Measurements from ENCODE around the gene IFRD2.
A peak's percentile ranks its signal among the peaks of the same experiment; 100 is the strongest.
"Not testable (repeated sequence)": the region's sequence is repeated elsewhere in the genome, so short reads cannot be mapped to it uniquely, and the experiment has no call there.

Gene IFRD2

GRCh38 chr3:50272911-50273688 lies 19.1 kb downstream of the IFRD2 start:
- H3K4me1 Mint-ChIP-seq (ENCODE audit: low read depth), result peaks cover 31% of the 10 kb centered on the region
- DNase-seq, result peak; percentile 95
- peak overlapping the region; percentile 63 for H3K4me3 Mint-ChIP-seq
- peak overlapping the region; percentile 70 for H3K27ac Mint-ChIP-seq
- no peaks in the 10 kb centered on the region for H3K36me3 Mint-ChIP-seq (ENCODE audit: low read depth)
- peaks cover 49% of the 10 kb centered on the region for H3K27me3 Mint-ChIP-seq
- no peaks in the 10 kb centered on the region for H3K9me3 Mint-ChIP-seq

GRCh38 chr3:50272538-50272910 lies 19.7 kb downstream of the IFRD2 start:
- H3K36me3 Mint-ChIP-seq (ENCODE audit: low read depth); H3K9me3 Mint-ChIP-seq; DNase-seq; H3K27ac Mint-ChIP-seq; H3K4me3 Mint-ChIP-seq: not testable (repeated sequence)
- Mint-ChIP-seq H3K27me3 (peaks cover 47% of the 10 kb centered on the region), H3K4me1 (ENCODE audit: low read depth) (peaks cover 31% of the 10 kb centered on the region)

GRCh38 chr3:50271314-50271936 lies 20.8 kb downstream of the IFRD2 start:
- H3K36me3 Mint-ChIP-seq (ENCODE audit: low read depth), result no peaks in the 10 kb centered on the region
- no peak overlapping the region for H3K4me3 Mint-ChIP-seq
- peaks cover 49% of the 10 kb centered on the region for H3K27me3 Mint-ChIP-seq
- no peak for DNase-seq
- H3K27ac Mint-ChIP-seq, result no peak overlapping the region
- peaks cover 31% of the 10 kb centered on the region for H3K4me1 Mint-ChIP-seq (ENCODE audit: low read depth)
- H3K9me3 Mint-ChIP-seq, result no peaks in the 10 kb centered on the region

- no peak for DNase-seq
- peaks cover 47% of the 10 kb centered on the region for H3K27me3 Mint-ChIP-seq
- H3K36me3 Mint-ChIP-seq (ENCODE audit: low read depth), result no peaks in the 10 kb centered on the region
- no peaks in the 10 kb centered on the region for H3K9me3 Mint-ChIP-seq
- no peak overlapping the region for H3K4me3 Mint-ChIP-seq
- H3K4me1 Mint-ChIP-seq (ENCODE audit: low read depth), result peaks cover 26% of the 10 kb centered on the region
- peak overlapping the region; percentile 14 for H3K27ac Mint-ChIP-seq
Measured at GRCh38 chr3:50270422-50271224, 21.6 kb downstream of the IFRD2 start.

DNA sequence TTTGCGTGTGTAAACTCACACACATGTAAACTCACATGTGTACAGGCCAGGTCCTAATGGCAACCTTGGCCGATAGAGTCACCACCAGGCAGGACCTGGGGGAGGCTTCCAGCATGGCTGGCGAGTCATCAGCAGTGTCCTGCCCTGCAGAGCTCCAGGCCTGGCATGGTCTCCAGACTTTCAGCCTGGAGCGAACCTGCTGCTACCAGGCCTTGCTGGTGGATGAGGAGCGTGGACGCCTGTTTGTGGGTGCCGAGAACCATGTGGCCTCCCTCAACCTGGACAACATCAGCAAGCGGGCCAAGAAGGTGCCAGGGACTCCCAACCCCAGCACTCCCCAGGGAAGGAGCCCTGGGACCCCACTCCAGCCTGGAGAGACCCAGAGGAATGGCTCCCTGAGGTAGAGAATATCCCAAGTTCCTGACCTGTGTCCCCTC lies 22.2 kb downstream of the IFRD2 start:
- Mint-ChIP-seq H3K4me3 (no peak overlapping the region), H3K36me3 (ENCODE audit: low read depth) (no peaks in the 10 kb centered on the region), H3K9me3 (no peaks in the 10 kb centered on the region), H3K27ac (no peak overlapping the region), H3K27me3 (peaks cover 43% of the 10 kb centered on the region), H3K4me1 (ENCODE audit: low read depth) (peaks cover 20% of the 10 kb centered on the region)
- DNase-seq, result no peak

- Mint-ChIP-seq H3K27ac (no peak overlapping the region), H3K27me3 (peaks cover 39% of the 10 kb centered on the region)
Measured at GRCh38 chr3:50269460-50269859, 22.8 kb downstream of the IFRD2 start.

DNA sequence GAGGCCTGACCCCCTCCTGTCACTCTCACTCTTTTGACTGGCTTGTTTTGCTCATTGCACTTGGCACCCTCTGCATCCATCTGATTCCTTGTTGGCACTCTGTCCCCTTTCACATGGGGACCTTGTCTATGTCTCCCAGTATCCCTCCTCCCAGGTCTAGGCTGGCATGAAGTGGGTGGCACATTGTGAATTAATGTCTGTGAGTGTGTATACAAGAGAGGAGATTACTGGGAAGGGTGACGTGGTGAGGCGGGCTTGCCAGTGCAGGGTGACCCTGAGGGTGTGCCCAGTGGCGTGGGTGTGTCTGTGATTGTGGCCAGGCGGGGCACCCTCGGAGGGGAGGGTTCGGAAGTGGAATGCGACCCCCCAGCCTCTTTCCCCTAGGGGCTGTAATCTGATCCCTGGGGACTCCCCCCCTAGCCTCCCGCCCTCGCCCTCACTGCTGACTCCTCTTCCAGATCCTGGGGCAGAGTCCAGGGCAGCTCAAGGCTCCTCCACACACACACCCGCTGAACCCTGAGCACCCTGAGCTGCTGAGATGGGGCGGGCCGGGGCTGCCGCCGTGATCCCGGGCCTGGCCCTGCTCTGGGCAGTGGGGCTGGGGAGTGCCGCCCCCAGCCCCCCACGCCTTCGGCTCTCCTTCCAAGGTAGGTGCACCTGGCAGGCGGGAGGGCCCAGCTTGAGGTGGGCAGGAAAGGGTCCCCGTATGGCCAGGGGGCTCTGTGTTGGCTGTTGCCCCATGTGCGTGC lies 23.4 kb downstream of the IFRD2 start, which contains the start of gene SEMA3B:
TSS of gene SEMA3B (plus strand) at position 445 of the 749 bp plus-strand sequence. CDS start at position 539, 94 bp downstream.
- peaks cover 12% of the 10 kb centered on the region for H3K4me1 Mint-ChIP-seq (ENCODE audit: low read depth)
- H3K4me3 Mint-ChIP-seq, result no peak within 1 kb of the TSS
- peak within 1 kb of the TSS; percentile 52 for H3K27ac Mint-ChIP-seq
- peaks cover 33% of the 10 kb centered on the region for H3K27me3 Mint-ChIP-seq
- no peak for DNase-seq
- no peaks in the 10 kb centered on the region for H3K36me3 Mint-ChIP-seq (ENCODE audit: low read depth)
- no peaks in the 10 kb centered on the region for H3K9me3 Mint-ChIP-seq

More at GRCh38 chr3:50269460-50269859, 22.8 kb downstream of the IFRD2 start:
- no peaks in the 10 kb centered on the region for H3K9me3 Mint-ChIP-seq
- H3K4me3 Mint-ChIP-seq, result no peak overlapping the region
- no peak for DNase-seq
- H3K36me3 Mint-ChIP-seq (ENCODE audit: low read depth), result no peaks in the 10 kb centered on the region
- peaks cover 17% of the 10 kb centered on the region for H3K4me1 Mint-ChIP-seq (ENCODE audit: low read depth)

GRCh38 chr3:50268276-50268675 lies 24.0 kb downstream of the IFRD2 start:
- no peak overlapping the region for H3K4me3 Mint-ChIP-seq
- no peak overlapping the region for H3K27ac Mint-ChIP-seq
- DNase-seq, result no peak
- peaks cover 29% of the 10 kb centered on the region for H3K27me3 Mint-ChIP-seq
- H3K4me1 Mint-ChIP-seq (ENCODE audit: low read depth), result peaks cover 11% of the 10 kb centered on the region
- H3K9me3 Mint-ChIP-seq, result no peaks in the 10 kb centered on the region
- H3K36me3 Mint-ChIP-seq (ENCODE audit: low read depth), result no peaks in the 10 kb centered on the region

GRCh38 chr3:50267280-50267913 lies 24.8 kb downstream of the IFRD2 start:
- H3K36me3 Mint-ChIP-seq (ENCODE audit: low read depth), result no peaks in the 10 kb centered on the region
- no peak overlapping the region for H3K4me3 Mint-ChIP-seq
- no peak for DNase-seq
- H3K27ac Mint-ChIP-seq, result no peak overlapping the region
- H3K9me3 Mint-ChIP-seq, result no peaks in the 10 kb centered on the region
- peaks cover 5% of the 10 kb centered on the region for H3K4me1 Mint-ChIP-seq (ENCODE audit: low read depth)
- H3K27me3 Mint-ChIP-seq, result peaks cover 24% of the 10 kb centered on the region

- Mint-ChIP-seq H3K4me1 (ENCODE audit: low read depth) (peaks cover 4% of the 10 kb centered on the region), H3K9me3 (no peaks in the 10 kb centered on the region), H3K27me3 (peaks cover 24% of the 10 kb centered on the region), H3K27ac (no peak overlapping the region), H3K4me3 (no peak overlapping the region), H3K36me3 (ENCODE audit: low read depth) (no peaks in the 10 kb centered on the region)
- no peak for DNase-seq
Measured at GRCh38 chr3:50266836-50267235, 25.4 kb downstream of the IFRD2 start.

GRCh38 chr3:50266017-50266416 lies 26.2 kb downstream of the IFRD2 start:
- DNase-seq, result no peak
- Mint-ChIP-seq H3K27me3 (peaks cover 24% of the 10 kb centered on the region), H3K27ac (peak overlapping the region; percentile 50), H3K36me3 (ENCODE audit: low read depth) (no peaks in the 10 kb centered on the region), H3K4me3 (no peak overlapping the region), H3K9me3 (no peaks in the 10 kb centered on the region), H3K4me1 (ENCODE audit: low read depth) (peaks cover 1% of the 10 kb centered on the region)

- Mint-ChIP-seq H3K27ac (peak overlapping the region; percentile 50), H3K27me3 (peaks cover 24% of the 10 kb centered on the region), H3K4me3 (no peak overlapping the region), H3K36me3 (ENCODE audit: low read depth) (no peaks in the 10 kb centered on the region), H3K9me3 (no peaks in the 10 kb centered on the region), H3K4me1 (ENCODE audit: low read depth) (peaks cover 1% of the 10 kb centered on the region)
- DNase-seq, result no peak
Measured at GRCh38 chr3:50265571-50265970, 26.7 kb downstream of the IFRD2 start.

- no peak for DNase-seq
- H3K4me3 Mint-ChIP-seq, result no peak overlapping the region
- H3K27ac Mint-ChIP-seq, result no peak overlapping the region
- H3K4me1 Mint-ChIP-seq (ENCODE audit: low read depth), result peaks cover 3% of the 10 kb centered on the region
- H3K9me3 Mint-ChIP-seq, result no peaks in the 10 kb centered on the region
- no peaks in the 10 kb centered on the region for H3K36me3 Mint-ChIP-seq (ENCODE audit: low read depth)
- H3K27me3 Mint-ChIP-seq, result peaks cover 24% of the 10 kb centered on the region
Measured at GRCh38 chr3:50264964-50265485, 27.2 kb downstream of the IFRD2 start.
